Measurements from ENCODE around the gene DNASE1.

GRCh38 chr16:3668626-3669025 is 14.1 kb downstream of the DNASE1 start:
- TF ChIP-seq EZH2phosphoT487 (IDR thresholded peaks at IDR 0.05) (no peak), CTCF (IDR thresholded peaks at IDR 0.05) (no peak)

All from neural progenitor cell (in vitro differentiated cells).